Vagina (tissue), 2 donors: ENCODE results near the gene NAV2. TPM values are rescaled to one million over a fixed set of nuclear protein-coding genes. Genes with fewer than 3 reads are reported as not detected.

Experiments
- DNase-seq, 2 donors: peaks; one replicate each; pipeline ENCODE4 v3.0.0-alpha.2; 2017; ENCODE audit errors: extremely low spot score in 2 of 2
- H3K27ac ChIP-seq: fragments of 200-600 bp; sonication (generic); one replicate; pipeline ENCODE4 v1.5.1; 2019
- H3K27me3 ChIP-seq: fragments of 200-600 bp; sonication (generic); one replicate; pipeline ENCODE4 v1.5.1; 2019
- H3K36me3 ChIP-seq, 2 donors: fragments of 200-600 bp; sonication (generic); one replicate each; pipeline ENCODE4 v1.5.1; 2017 to 2019
- H3K4me1 ChIP-seq: fragments of 200-600 bp; sonication (generic); one replicate; pipeline ENCODE4 v1.5.1; 2019
- H3K4me3 ChIP-seq, 2 donors: fragments of 200-600 bp; sonication (generic); 1 replicate in 1 of 2; 2 replicates in 1 of 2; pipeline ENCODE4 v1.5.1; 2016 to 2019
- H3K9me3 ChIP-seq: fragments of 200-600 bp; sonication (generic); one replicate; pipeline ENCODE4 v1.5.1; 2019
- POLR2A ChIP-seq, 2 donors: fragments of 450-650 bp; IDR thresholded peaks; one replicate each; pipeline ENCODE4 v1.6.1; 2017; ENCODE audit warnings: antibody characterized with exemption in 2 of 2, mild to moderate bottlenecking in 2 of 2, moderate library complexity in 2 of 2
- POLR2AphosphoS5 ChIP-seq, 2 donors: sonication (generic); formaldehyde crosslinking; IDR thresholded peaks; one replicate each; pipeline ENCODE4 v1.9.0; 2017; ENCODE audit warnings: antibody characterized with exemption in 2 of 2, mild to moderate bottlenecking in 2 of 2, low read depth in 1 of 2; ENCODE audit not compliant: insufficient read depth in 1 of 2
- intact Hi-C: fragments of 100-400 bp; cut with DNase I; formaldehyde crosslinking; loops from one replicate; pipeline ENCODE4 v1.15.1; 2023
- total RNA-seq: library from RNA; depleted of rRNA; stranded (reverse); fragments of >200 nt; gene quantifications from one replicate; pipeline ENCODE4 v1.2.3, GENCODE V29; 2016
- TF ChIP-seq, protein P1 (sequence below), 3 experiments: fragments of 450-650 bp in 2 of 3; fragments of 200-600 bp in 1 of 3; sonication (generic) in 1 of 3; IDR thresholded peaks; one replicate each; pipeline ENCODE4 v1.5.1; 2017 to 2019; ENCODE audit warnings: antibody characterized with exemption in 3 of 3, mild to moderate bottlenecking in 2 of 3, moderate library complexity in 2 of 3

Gene NAV2
- total RNA-seq, 1 donor from 2014 or later, result 25.3 TPM

DNA sequence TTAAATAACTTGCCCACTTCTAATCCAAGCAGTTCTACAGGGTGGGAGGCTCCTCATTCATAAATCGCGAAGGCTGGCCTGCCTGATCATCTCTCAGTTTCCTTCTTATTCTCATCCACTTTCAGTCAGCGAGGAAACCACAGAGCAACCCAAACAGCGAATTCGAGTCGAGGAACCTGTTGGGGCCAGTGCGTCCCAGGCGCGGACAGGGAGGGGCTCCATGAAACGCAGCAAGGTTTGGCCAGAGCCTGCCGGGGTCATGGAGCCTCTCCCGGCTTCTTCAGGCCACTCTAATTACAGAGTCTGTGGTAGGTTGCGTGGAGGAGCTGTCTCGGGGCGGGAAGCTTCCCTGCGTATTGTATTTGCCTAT is 741 bp upstream of the NAV2 start:
- intact Hi-C loops, result loop anchor here (10.0 kb wide), 1 partner anchor 97 kb away; no protein-coding TSS in a partner anchor
- no peak for DNase-seq

DNA sequence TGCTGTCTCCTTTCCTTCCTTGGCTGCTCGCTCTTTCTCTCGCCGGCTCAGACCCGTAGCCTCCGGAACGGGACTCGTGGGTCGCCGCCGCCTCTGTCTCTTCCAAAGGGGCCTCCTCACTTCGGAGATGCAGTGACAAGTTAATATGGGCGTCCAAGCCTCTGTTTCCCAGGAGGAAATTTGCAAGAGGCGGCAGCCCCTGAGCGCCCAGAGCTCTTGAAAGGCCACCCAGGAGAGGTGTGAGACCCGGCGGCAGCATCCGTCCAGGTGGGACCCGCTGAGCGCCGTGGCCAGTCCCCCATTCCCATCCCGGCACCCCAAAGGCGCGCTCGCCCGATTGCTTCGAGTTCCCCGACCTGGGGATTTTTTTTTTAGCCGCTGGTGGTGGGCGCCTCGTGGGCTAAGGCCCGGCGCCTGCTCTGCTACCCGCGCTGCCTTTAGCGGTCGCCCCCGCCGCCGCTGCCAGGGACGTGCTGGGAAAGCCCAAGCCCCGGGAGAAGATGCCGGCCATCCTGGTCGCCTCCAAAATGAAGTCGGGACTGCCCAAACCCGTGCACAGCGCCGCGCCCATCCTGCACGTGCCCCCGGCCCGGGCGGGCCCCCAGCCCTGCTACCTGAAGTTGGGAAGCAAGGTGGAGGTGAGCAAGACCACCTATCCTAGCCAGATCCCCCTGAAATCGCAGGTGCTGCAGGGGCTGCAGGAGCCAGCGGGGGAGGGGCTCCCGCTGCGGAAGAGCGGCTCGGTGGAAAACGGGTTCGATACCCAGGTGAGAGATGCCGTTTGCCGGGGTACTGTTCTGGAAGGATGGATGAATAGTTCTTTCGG is 772 bp downstream of the NAV2 start:
- TF ChIP-seq, protein P1, sequence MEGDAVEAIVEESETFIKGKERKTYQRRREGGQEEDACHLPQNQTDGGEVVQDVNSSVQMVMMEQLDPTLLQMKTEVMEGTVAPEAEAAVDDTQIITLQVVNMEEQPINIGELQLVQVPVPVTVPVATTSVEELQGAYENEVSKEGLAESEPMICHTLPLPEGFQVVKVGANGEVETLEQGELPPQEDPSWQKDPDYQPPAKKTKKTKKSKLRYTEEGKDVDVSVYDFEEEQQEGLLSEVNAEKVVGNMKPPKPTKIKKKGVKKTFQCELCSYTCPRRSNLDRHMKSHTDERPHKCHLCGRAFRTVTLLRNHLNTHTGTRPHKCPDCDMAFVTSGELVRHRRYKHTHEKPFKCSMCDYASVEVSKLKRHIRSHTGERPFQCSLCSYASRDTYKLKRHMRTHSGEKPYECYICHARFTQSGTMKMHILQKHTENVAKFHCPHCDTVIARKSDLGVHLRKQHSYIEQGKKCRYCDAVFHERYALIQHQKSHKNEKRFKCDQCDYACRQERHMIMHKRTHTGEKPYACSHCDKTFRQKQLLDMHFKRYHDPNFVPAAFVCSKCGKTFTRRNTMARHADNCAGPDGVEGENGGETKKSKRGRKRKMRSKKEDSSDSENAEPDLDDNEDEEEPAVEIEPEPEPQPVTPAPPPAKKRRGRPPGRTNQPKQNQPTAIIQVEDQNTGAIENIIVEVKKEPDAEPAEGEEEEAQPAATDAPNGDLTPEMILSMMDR (IDR thresholded peaks at IDR 0.05), result no peak
- TF ChIP-seq POLR2A (IDR thresholded peaks at IDR 0.05) (no peak), POLR2AphosphoS5 (IDR thresholded peaks at IDR 0.05; ENCODE audit: insufficient read depth in 1 of 2, low read depth in 1 of 2) (no peak)
- intact Hi-C loops, result loop anchor here (10.0 kb wide), 1 partner anchor 99 kb away; no protein-coding TSS in a partner anchor
- Histone ChIP-seq H3K4me1 (peaks cover 43% of the 10 kb centered on the region), H3K36me3 (no peaks in the 10 kb centered on the region), H3K27me3 (no peaks in the 10 kb centered on the region), H3K27ac (peak overlapping the region; percentile 80), H3K9me3 (no peaks in the 10 kb centered on the region), H3K4me3 (peak overlapping the region; percentile 68 to 92)
- DNase-seq, result no peak

More for the DNA sequence above, 741 bp upstream of the NAV2 start:
- H3K4me3 ChIP-seq, result peak overlapping the region; percentile 68 to 92
- H3K36me3 ChIP-seq, result no peaks in the 10 kb centered on the region
- peak overlapping the region; percentile 89 for H3K27ac ChIP-seq
- TF ChIP-seq POLR2A (IDR thresholded peaks at IDR 0.05) (no peak), POLR2AphosphoS5 (IDR thresholded peaks at IDR 0.05; ENCODE audit: insufficient read depth in 1 of 2, low read depth in 1 of 2) (no peak)
- TF ChIP-seq, protein P1 (IDR thresholded peaks at IDR 0.05), result no peak
- H3K27me3 ChIP-seq, result no peaks in the 10 kb centered on the region
- H3K9me3 ChIP-seq, result no peaks in the 10 kb centered on the region
- H3K4me1 ChIP-seq, result peaks cover 43% of the 10 kb centered on the region

DNA sequence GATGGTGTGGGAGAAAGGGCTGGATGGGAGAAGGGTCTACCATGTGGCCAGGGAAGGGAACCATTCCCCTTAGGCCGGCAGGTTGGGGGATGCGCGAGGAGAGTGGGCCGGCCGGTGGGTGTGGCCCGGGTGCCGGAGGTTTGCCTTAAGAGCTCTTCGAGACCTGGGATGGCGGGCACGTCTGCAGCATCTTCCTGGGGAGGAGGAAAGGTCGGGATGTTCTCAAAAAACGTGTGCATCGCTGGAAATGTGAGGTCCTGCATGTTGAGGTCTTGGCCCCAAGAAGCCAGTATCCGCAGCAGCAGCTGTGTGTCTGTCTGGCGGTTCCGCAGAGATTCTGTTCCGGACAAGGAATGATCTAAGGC is 1.4 kb downstream of the NAV2 start:
- Histone ChIP-seq H3K36me3 (no peaks in the 10 kb centered on the region), H3K4me1 (peaks cover 43% of the 10 kb centered on the region), H3K27me3 (no peaks in the 10 kb centered on the region), H3K9me3 (no peaks in the 10 kb centered on the region), H3K4me3 (peak overlapping the region; percentile 68 to 92), H3K27ac (peak overlapping the region; percentile 80)
- DNase-seq, result no peak
- TF ChIP-seq POLR2AphosphoS5 (IDR thresholded peaks at IDR 0.05; ENCODE audit: insufficient read depth in 1 of 2, low read depth in 1 of 2) (no peak), POLR2A (IDR thresholded peaks at IDR 0.05) (no peak)
- TF ChIP-seq, protein P1 (IDR thresholded peaks at IDR 0.05), result no peak
- intact Hi-C loops, result loop anchor here (10.0 kb wide), 1 partner anchor 99 kb away; no protein-coding TSS in a partner anchor

DNA sequence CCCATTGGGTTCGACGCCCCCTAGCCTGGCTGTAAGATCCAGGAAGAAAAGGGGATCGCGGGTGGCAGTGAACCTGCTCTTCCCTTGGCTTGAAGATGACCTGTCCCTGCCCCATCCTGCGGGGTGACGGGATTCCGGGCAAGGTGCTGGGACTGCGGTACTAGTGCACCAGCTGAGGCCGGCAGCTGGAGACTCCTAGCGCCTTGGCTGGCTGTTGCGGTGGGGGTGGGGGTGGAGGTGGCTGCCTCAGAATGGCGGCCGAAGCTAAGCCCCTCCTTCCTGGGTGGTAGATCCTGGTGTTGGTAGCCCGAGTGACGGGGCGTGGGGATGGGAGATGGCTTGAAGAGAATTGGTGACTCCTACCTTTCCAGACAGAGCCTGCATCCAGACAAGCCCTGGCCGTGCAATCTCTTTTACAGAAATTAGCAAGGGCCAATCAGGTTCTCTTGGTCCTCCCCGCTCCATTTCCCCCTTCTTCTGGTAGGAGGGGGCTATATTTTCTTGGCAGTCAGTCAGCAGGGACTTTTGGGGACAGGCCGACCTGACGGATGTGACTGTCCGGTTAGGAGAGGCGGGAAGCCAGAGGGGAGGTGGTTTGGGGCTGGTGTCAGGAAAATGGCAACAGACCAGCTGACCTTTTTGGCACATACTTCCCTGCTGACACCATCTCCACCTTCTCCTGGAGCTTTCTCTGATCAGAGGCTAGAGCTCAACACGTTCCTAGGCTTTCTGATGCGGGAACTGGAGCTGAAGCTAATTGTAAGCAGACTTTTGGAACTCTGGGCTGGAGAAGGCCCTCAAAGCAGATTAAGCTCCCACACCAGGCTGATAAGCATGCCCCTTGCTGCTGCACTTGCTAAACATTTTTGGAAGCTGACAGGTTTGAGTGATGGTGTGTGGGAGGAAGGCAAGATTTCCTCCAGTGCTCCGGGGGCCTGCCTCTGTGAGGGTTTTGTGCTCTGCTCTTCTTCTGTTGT is 2.0 kb downstream of the NAV2 start:
- no peak for DNase-seq
- H3K4me1 ChIP-seq, result peaks cover 43% of the 10 kb centered on the region
- intact Hi-C loops, result loop anchor here (10.0 kb wide), 1 partner anchor 100 kb away; no protein-coding TSS in a partner anchor
- H3K27me3 ChIP-seq, result no peaks in the 10 kb centered on the region
- no peaks in the 10 kb centered on the region for H3K9me3 ChIP-seq
- peak overlapping the region; percentile 68 to 92 for H3K4me3 ChIP-seq
- H3K27ac ChIP-seq, result peak overlapping the region; percentile 22
- peak in 1 of 2 donors; percentile 12 for TF ChIP-seq POLR2AphosphoS5 (IDR thresholded peaks at IDR 0.05; ENCODE audit: insufficient read depth in 1 of 2, low read depth in 1 of 2)
- TF ChIP-seq POLR2A (IDR thresholded peaks at IDR 0.05), result no peak
- no peaks in the 10 kb centered on the region for H3K36me3 ChIP-seq

DNA sequence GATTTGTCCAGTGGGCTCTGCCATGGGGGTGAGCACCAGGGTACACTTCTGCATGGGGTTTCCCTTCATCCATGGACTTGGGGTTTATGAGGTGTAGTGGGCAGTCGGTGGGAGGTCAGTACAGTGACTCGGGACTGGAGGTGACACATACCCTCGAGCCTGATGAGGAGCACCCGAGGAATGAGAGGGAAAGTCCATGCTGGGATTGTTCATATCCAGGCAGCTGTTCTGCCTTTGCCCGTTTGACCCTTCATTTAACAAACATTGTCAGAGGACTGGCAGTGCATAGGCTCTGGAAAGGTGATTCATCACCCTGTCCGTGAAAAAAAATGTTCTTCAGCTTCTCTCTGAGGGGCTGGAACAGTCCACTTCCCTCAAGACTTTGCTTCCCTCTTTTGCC is 2.7 kb downstream of the NAV2 start:
- intact Hi-C loops, result loop anchor here (10.0 kb wide), 1 partner anchor 101 kb away; no protein-coding TSS in a partner anchor
- Histone ChIP-seq H3K36me3 (no peaks in the 10 kb centered on the region), H3K9me3 (no peaks in the 10 kb centered on the region), H3K4me1 (peaks cover 43% of the 10 kb centered on the region), H3K4me3 (peak overlapping the region in 1 of 2 donors; percentile 68), H3K27ac (peak overlapping the region; percentile 22), H3K27me3 (no peaks in the 10 kb centered on the region)
- no peak for DNase-seq
- TF ChIP-seq POLR2A (IDR thresholded peaks at IDR 0.05) (no peak), POLR2AphosphoS5 (IDR thresholded peaks at IDR 0.05; ENCODE audit: insufficient read depth in 1 of 2, low read depth in 1 of 2) (no peak)
- TF ChIP-seq, protein P1 (IDR thresholded peaks at IDR 0.05), result no peak
